AG10803 (cell line): ENCODE measurements around the gene DNAJC6.
"Not testable (repeated sequence)": the region's sequence is repeated elsewhere in the genome, so short reads cannot be mapped to it uniquely, and the experiment has no call there.

Experiments
- DNase-seq: peaks from one replicate; pipeline ENCODE4 v3.0.0; 2010; ENCODE audit warnings: low read depth
- H3K4me3 ChIP-seq: 2 replicates; pipeline ENCODE4 v1.5.1; 2011; ENCODE audit warnings: mild to moderate bottlenecking, low read length, control low read depth
- CTCF ChIP-seq: conservative IDR thresholded peaks from 2 replicates; pipeline ENCODE4 v1.5.1; 2011; ENCODE audit warnings: mild to moderate bottlenecking, low read length, control low read depth, inconsistent platforms

Gene DNAJC6

GRCh38 chr1:65371544-65371943 is 62.2 kb downstream of the DNAJC6 start:
- no peak for DNase-seq
- no peak overlapping the region for H3K4me3 ChIP-seq
- TF ChIP-seq CTCF, result no peak

GRCh38 chr1:65372557-65372956 is 63.2 kb downstream of the DNAJC6 start:
- no peak overlapping the region for H3K4me3 ChIP-seq
- DNase-seq, result peak; percentile 3

GRCh38 chr1:65377496-65378246 is 68.3 kb downstream of the DNAJC6 start:
- no peak overlapping the region for H3K4me3 ChIP-seq
- DNase-seq, result no peak
- TF ChIP-seq CTCF, result no peak

More at GRCh38 chr1:65372557-65372956, 63.2 kb downstream of the DNAJC6 start:
- TF ChIP-seq CTCF, result no peak

GRCh38 chr1:65378247-65378946 is 69.1 kb downstream of the DNAJC6 start:
- TF ChIP-seq CTCF, result no peak
- H3K4me3 ChIP-seq, result no peak overlapping the region
- no peak for DNase-seq

GRCh38 chr1:65384426-65384825 is 75.1 kb downstream of the DNAJC6 start:
- not testable (repeated sequence) for H3K4me3 ChIP-seq, DNase-seq

- TF ChIP-seq CTCF, result no peak
- no peak for DNase-seq
- no peak overlapping the region for H3K4me3 ChIP-seq
These were observed 77.1 kb downstream of the DNAJC6 start for GRCh38 chr1:65386439-65386838.

- no peak for DNase-seq
- TF ChIP-seq CTCF, result no peak
These were observed 78.5 kb downstream of the DNAJC6 start for GRCh38 chr1:65387821-65388220.

More at GRCh38 chr1:65387821-65388220, 78.5 kb downstream of the DNAJC6 start:
- no peak overlapping the region for H3K4me3 ChIP-seq
